Skeletal muscle satellite cell (primary cell): ENCODE results near the gene PNPO.

Experiments
- H3K27me3 ChIP-seq: 2 replicates; pipeline ENCODE4 v1.7.0; 2013; ENCODE audit warnings: low read length; ENCODE audit not compliant: control insufficient read depth, insufficient read depth
- H3K36me3 ChIP-seq: 2 replicates; pipeline ENCODE4 v1.7.0; 2013; ENCODE audit warnings: mild to moderate bottlenecking, control low read depth, low read length; ENCODE audit not compliant: insufficient read depth
- H3K4me1 ChIP-seq: 2 replicates; pipeline ENCODE4 v1.7.0; 2013; ENCODE audit warnings: low read length; ENCODE audit not compliant: control insufficient read depth, insufficient read depth
- H3K4me2 ChIP-seq: 2 replicates; pipeline ENCODE4 v1.7.0; 2013; ENCODE audit warnings: mild to moderate bottlenecking, low read length
- H3K4me3 ChIP-seq: 2 replicates; pipeline ENCODE4 v1.7.0; 2013; ENCODE audit warnings: low read length
- H3K9ac ChIP-seq: 2 replicates; pipeline ENCODE4 v1.7.0; 2013; ENCODE audit warnings: mild to moderate bottlenecking, low read depth, low read length, moderate library complexity
- H3K9me3 ChIP-seq: replicated peaks from 2 replicates; pipeline ENCODE4 v1.7.0; 2013; ENCODE audit warnings: mild to moderate bottlenecking, control low read depth, low read length

The PNPO gene

GRCh38 chr17:47955497-47956461 is 14.4 kb downstream of the PNPO start:
- peaks cover 22% of the 10 kb centered on the region for H3K27me3 ChIP-seq
- H3K4me2 ChIP-seq: no peak overlapping the region
- no peak overlapping the region for H3K4me3 ChIP-seq
- H3K9me3 ChIP-seq: no peaks in the 10 kb centered on the region
- no peaks in the 10 kb centered on the region for H3K36me3 ChIP-seq
- H3K9ac ChIP-seq: no peak overlapping the region
- no peaks in the 10 kb centered on the region for H3K4me1 ChIP-seq

GRCh38 chr17:47956791-47957590 is 15.6 kb downstream of the PNPO start:
- Histone ChIP-seq H3K4me1 (no peaks in the 10 kb centered on the region), H3K9ac (no peak overlapping the region), H3K4me2 (no peak overlapping the region), H3K9me3 (no peaks in the 10 kb centered on the region), H3K4me3 (no peak overlapping the region), H3K27me3 (peaks cover 32% of the 10 kb centered on the region), H3K36me3 (no peaks in the 10 kb centered on the region)

- Histone ChIP-seq H3K36me3 (no peaks in the 10 kb centered on the region), H3K4me3 (no peak within 1 kb of the TSS), H3K4me1 (no peaks in the 10 kb centered on the region), H3K9ac (no peak within 1 kb of the TSS), H3K4me2 (no peak within 1 kb of the TSS), H3K9me3 (no peaks in the 10 kb centered on the region), H3K27me3 (peaks cover 32% of the 10 kb centered on the region)
These were observed 16.5 kb downstream of the PNPO start, which contains the start of gene PRR15L for GRCh38 chr17:47957591-47958490. Gene PRR15L (minus strand): TSS chr17:47957883. CDS start chr17:47953234, 4,649 bp downstream.

- H3K4me2 ChIP-seq: no peak overlapping the region
- H3K4me1 ChIP-seq: no peaks in the 10 kb centered on the region
- no peak overlapping the region for H3K9ac ChIP-seq
- peaks cover 32% of the 10 kb centered on the region for H3K27me3 ChIP-seq
- H3K9me3 ChIP-seq: no peaks in the 10 kb centered on the region
- H3K4me3 ChIP-seq: no peak overlapping the region
- no peaks in the 10 kb centered on the region for H3K36me3 ChIP-seq
These were observed 18.7 kb downstream of the PNPO start for GRCh38 chr17:47959825-47960655.

- H3K9ac ChIP-seq: no peak overlapping the region
- H3K9me3 ChIP-seq: no peaks in the 10 kb centered on the region
- no peak overlapping the region for H3K4me3 ChIP-seq
- H3K27me3 ChIP-seq: peaks cover 32% of the 10 kb centered on the region
- H3K4me2 ChIP-seq: no peak overlapping the region
- no peaks in the 10 kb centered on the region for H3K4me1 ChIP-seq
- no peaks in the 10 kb centered on the region for H3K36me3 ChIP-seq
These were observed 20.0 kb downstream of the PNPO start for GRCh38 chr17:47961406-47961805.

GRCh38 chr17:47962901-47963300 is 21.5 kb downstream of the PNPO start:
- no peak overlapping the region for H3K4me3 ChIP-seq
- no peaks in the 10 kb centered on the region for H3K36me3 ChIP-seq
- H3K9me3 ChIP-seq: no peaks in the 10 kb centered on the region
- no peak overlapping the region for H3K4me2 ChIP-seq
- H3K9ac ChIP-seq: no peak overlapping the region
- peaks cover 26% of the 10 kb centered on the region for H3K27me3 ChIP-seq
- peaks cover 7% of the 10 kb centered on the region for H3K4me1 ChIP-seq

GRCh38 chr17:47964856-47965255 is 23.5 kb downstream of the PNPO start:
- H3K27me3 ChIP-seq: peaks cover 15% of the 10 kb centered on the region
- H3K4me3 ChIP-seq: no peak overlapping the region
- H3K9ac ChIP-seq: no peak overlapping the region
- H3K9me3 ChIP-seq: no peaks in the 10 kb centered on the region
- peaks cover 12% of the 10 kb centered on the region for H3K4me1 ChIP-seq
- no peak overlapping the region for H3K4me2 ChIP-seq
- H3K36me3 ChIP-seq: no peaks in the 10 kb centered on the region

- H3K9me3 ChIP-seq: no peaks in the 10 kb centered on the region
- peaks cover 17% of the 10 kb centered on the region for H3K4me1 ChIP-seq
- no peak overlapping the region for H3K4me3 ChIP-seq
- H3K4me2 ChIP-seq: no peak overlapping the region
- peaks cover 7% of the 10 kb centered on the region for H3K27me3 ChIP-seq
- H3K36me3 ChIP-seq: no peaks in the 10 kb centered on the region
- no peak overlapping the region for H3K9ac ChIP-seq
These were observed 24.7 kb downstream of the PNPO start for GRCh38 chr17:47966079-47966519.

GRCh38 chr17:47967607-47968252 is 26.4 kb downstream of the PNPO start:
- H3K9ac ChIP-seq: no peak overlapping the region

GRCh38 chr17:47968836-47969235 is 27.5 kb downstream of the PNPO start:
- Histone ChIP-seq H3K4me3 (no peak overlapping the region), H3K4me1 (peaks cover 28% of the 10 kb centered on the region), H3K27me3 (no peaks in the 10 kb centered on the region), H3K36me3 (peaks cover 4% of the 10 kb centered on the region), H3K9me3 (no peaks in the 10 kb centered on the region), H3K4me2 (no peak overlapping the region), H3K9ac (no peak overlapping the region)

More at GRCh38 chr17:47967607-47968252, 26.4 kb downstream of the PNPO start:
- no peaks in the 10 kb centered on the region for H3K36me3 ChIP-seq
- no peaks in the 10 kb centered on the region for H3K9me3 ChIP-seq
- no peak overlapping the region for H3K4me3 ChIP-seq
- H3K27me3 ChIP-seq: no peaks in the 10 kb centered on the region
- H3K4me2 ChIP-seq: peak overlapping the region; percentile 10
- peaks cover 28% of the 10 kb centered on the region for H3K4me1 ChIP-seq
